ENCODE results near the gene PGAM2.

DNA sequence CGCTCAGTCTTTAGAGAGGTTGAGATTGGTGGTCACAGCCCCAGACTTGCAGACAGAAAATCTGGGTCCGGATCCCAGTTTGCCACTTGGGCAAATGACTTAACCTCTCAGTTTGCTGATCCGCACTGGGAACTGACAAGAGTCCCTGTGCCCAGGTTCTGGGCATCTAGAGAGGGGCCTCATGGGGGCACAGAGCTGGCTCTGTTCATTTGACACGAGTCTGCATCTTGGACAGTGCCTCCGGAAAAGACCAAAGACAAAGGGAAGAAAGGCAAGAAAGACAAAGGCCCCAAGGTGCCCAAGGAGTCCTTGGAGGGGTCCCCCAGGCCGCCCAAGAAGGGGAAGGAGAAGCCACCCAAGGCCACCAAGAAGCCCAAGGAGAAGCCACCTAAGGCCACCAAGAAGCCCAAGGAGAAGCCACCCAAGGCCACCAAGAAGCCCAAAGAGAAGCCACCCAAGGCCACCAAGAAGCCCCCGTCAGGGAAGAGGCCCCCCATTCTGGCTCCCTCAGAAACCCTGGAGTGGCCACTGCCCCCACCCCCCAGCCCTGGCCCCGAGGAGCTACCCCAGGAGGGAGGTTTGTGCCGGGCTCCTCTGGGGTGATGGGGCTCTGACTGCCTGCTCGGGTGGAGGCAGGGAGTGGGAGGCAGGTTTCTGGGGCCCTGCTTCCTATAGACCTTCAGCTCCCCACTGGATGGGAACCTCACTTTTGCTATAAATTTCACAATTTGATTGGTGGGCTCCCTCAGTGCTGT is 41.1 kb upstream of the PGAM2 start:
- TF ChIP-seq POLR2A (IDR thresholded peaks at IDR 0.05; ENCODE audit: insufficient read depth in 1 of 2, low read depth in 2 of 2, low read length in 2 of 2), result no peak
- TF ChIP-seq POLR2AphosphoS5 (IDR thresholded peaks at IDR 0.05; ENCODE audit: low read depth, low read length), result no peak

Data from HepG2 (cell line).